ENCODE measurements around the gene CUEDC1. TPM values are rescaled to one million over a fixed set of nuclear protein-coding genes. Genes with fewer than 3 reads are reported as not detected.

The CUEDC1 gene
- total and polyA plus RNA-seq, 9 of the 15 experiments (the other 6 are each of a cell fraction or from before 2014, with no cell fraction given): 0.20 to 4.1 (median 1.6) TPM; not detected in 1

DNA sequence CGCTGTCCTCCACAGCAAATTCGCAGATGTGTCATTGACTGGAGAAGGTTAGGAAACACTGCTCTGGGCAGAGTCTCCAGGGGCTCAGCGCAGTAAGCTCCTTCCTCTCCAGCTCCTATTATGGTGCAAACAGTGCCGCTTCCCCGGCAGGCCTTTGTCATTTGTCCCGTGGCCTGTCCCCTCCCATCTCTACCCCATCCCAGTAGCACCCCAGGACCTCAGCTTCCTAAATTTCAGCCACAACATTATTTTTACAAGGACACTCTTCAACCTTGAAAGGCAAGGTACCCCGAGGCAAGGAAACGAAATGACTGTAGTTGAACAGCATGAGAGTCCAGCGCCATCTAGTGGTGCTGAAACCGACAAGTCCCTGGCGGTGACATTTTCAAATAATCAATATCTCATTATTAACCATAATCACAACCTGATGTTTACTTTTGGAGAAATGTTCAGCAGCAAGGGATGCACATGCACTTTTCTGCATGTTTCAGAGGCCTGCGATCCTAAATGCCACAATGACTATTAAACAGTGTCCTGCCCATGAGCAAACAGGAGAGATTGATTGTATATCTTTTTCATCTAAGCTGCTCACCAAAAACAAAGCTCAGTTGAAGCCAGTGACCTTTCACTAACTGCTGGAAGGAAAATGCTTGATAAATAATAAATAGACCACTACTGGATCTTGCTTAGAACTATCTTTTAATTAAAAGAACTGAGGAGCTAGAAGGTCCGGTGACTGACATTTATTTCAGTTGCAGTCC, 121.9 kb downstream of the CUEDC1 start:
- H3K4me2 ChIP-seq (ENCODE audit: insufficient read depth, low read length): peak overlapping the region; percentile 27; the same call in 1 of the 2 replicates
- FAIRE-seq: peak; percentile 92
- peaks cover 3% of the 10 kb centered on the region for H3K9me1 ChIP-seq (ENCODE audit: control insufficient read depth, insufficient read depth, low read length)
- intact Hi-C loops (cut with micrococcal nuclease): loop anchor here (5.0 kb wide), 2 partner anchors 236 to 701 kb away; no protein-coding TSS in a partner anchor
- H3K4me3 ChIP-seq: no peak overlapping the region
- no TSS peak for BruUV-seq (replicated peaks)
- no peaks in the 10 kb centered on the region for H4K20me1 ChIP-seq (replicated peaks; ENCODE audit: control insufficient read depth, insufficient read depth, low read length)
- ATAC-seq: peak; percentile 86
- in situ Hi-C loops (cut with MboI): no loop called here
- no peaks in the 10 kb centered on the region for H3K79me2 ChIP-seq (ENCODE audit: control insufficient read depth, insufficient read depth, low read length)
- H3K4me1 ChIP-seq (replicated peaks in 1 of 2; ENCODE audit: control insufficient read depth in 2 of 2, insufficient read depth in 2 of 2, low read length in 2 of 2): 0 out of 5 replicates have a peak, but pooled peaks cover 0 to 3% of the 10 kb centered on the region in 2 experiments
- H3K9ac ChIP-seq (ENCODE audit: insufficient read depth in 1 of 2, low read depth in 2 of 2, low read length in 2 of 2): 0 out of 4 replicates have a peak overlapping the region, but pooled peaks of 1 of the 2 experiments have one; percentile 5
- ChIA-PET POLR2A (no interaction called here), CTCF (ENCODE audit: low intra/inter-chr PET ratio) (interaction anchor here (0.9 to 1.6 kb wide), 3 partner anchors 702 to 710 kb away, joined by 3 to 5 read pairs (median 4); no protein-coding TSS in a partner anchor)
- no peaks in the 10 kb centered on the region for H3K9me3 ChIP-seq (replicated peaks; ENCODE audit: control insufficient read depth, insufficient read depth, low read depth, low read length)
- peak overlapping the region; percentile 82 for H2AFZ ChIP-seq (ENCODE audit: low read depth, low read length)
- no peak overlapping the region for H3K27ac ChIP-seq (ENCODE audit: extremely low read depth, low read depth, low read length)
- H3K36me3 ChIP-seq (ENCODE audit: control insufficient read depth, insufficient read depth, low read length): peaks cover 2% of the 10 kb centered on the region; the same call in 1 of the 3 replicates
- H3K27me3 ChIP-seq (ENCODE audit: control insufficient read depth in 2 of 2, insufficient read depth in 2 of 2, low read length in 2 of 2): no peaks in the 10 kb centered on the region; a peak in 1 of 5 replicates
- peak; percentile 53 to 78 (median 62) for DNase-seq (ENCODE audit: extremely low read depth in 1 of 4, low spot score in 3 of 4)
- 23% methylated on average over 13 of the region's 13 CpGs for WGBS (ENCODE audit: insufficient coverage, low coverage, missing lambda C conversion rate)
- TF ChIP-seq ZNF551 (CRISPR knock-in tag; IDR thresholded peaks at IDR 0.05): no peak
- no peak for TF ChIP-seq SNIP1 (IDR thresholded peaks at IDR 0.05; ENCODE audit: low read depth)
- no peak for TF ChIP-seq ATF4 (CRISPR knock-in tag; IDR thresholded peaks at IDR 0.05)
- TF ChIP-seq ZNF175 (CRISPR knock-in tag; IDR thresholded peaks at IDR 0.05; ENCODE audit: low read depth): no peak
- TF ChIP-seq GATAD2B (IDR thresholded peaks at IDR 0.05; ENCODE audit: borderline replicate concordance): 0 out of 2 replicates have a peak, but pooled peaks have one; percentile 23
- no peak for TF ChIP-seq THRAP3 (IDR thresholded peaks at IDR 0.05; ENCODE audit: borderline replicate concordance)
- TF ChIP-seq, protein P1, sequence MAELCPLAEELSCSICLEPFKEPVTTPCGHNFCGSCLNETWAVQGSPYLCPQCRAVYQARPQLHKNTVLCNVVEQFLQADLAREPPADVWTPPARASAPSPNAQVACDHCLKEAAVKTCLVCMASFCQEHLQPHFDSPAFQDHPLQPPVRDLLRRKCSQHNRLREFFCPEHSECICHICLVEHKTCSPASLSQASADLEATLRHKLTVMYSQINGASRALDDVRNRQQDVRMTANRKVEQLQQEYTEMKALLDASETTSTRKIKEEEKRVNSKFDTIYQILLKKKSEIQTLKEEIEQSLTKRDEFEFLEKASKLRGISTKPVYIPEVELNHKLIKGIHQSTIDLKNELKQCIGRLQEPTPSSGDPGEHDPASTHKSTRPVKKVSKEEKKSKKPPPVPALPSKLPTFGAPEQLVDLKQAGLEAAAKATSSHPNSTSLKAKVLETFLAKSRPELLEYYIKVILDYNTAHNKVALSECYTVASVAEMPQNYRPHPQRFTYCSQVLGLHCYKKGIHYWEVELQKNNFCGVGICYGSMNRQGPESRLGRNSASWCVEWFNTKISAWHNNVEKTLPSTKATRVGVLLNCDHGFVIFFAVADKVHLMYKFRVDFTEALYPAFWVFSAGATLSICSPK (IDR thresholded peaks at IDR 0.05; ENCODE audit: borderline replicate concordance): no peak
- peak; percentile 10 for TF ChIP-seq CTCFL (IDR thresholded peaks at IDR 0.05; ENCODE audit: borderline replicate concordance, insufficient read depth, low read depth, low read length, poor library complexity, severe bottlenecking)
- TF ChIP-seq RAD21 (CRISPR knock-in tag; conservative IDR thresholded peaks at IDR 0.05 in 1 of 2, IDR thresholded peaks at IDR 0.05 in 1 of 2): peak; percentile 52 to 75
- 0 out of 4 replicates have a peak, but pooled peaks of 1 of the 2 experiments have one; percentile 29 for TF ChIP-seq FOXA3 (CRISPR knock-in tag; conservative IDR thresholded peaks at IDR 0.05 in 1 of 2, IDR thresholded peaks at IDR 0.05 in 1 of 2)
- no peak for TF ChIP-seq MLX (CRISPR knock-in tag; conservative IDR thresholded peaks at IDR 0.05)
- no peak for TF ChIP-seq ZNF699 (CRISPR knock-in tag; IDR thresholded peaks at IDR 0.05; ENCODE audit: insufficient replicate concordance)
- 0 out of 2 replicates have a peak, but pooled peaks have one; percentile 25 for TF ChIP-seq CBFB (CRISPR knock-in tag; IDR thresholded peaks at IDR 0.05)
